Measurements from ENCODE around the gene ISG15.
"Not testable (repeated sequence)": the region's sequence is repeated elsewhere in the genome, so short reads cannot be mapped to it uniquely, and the experiment has no call there.

ISG15 gene

DNA sequence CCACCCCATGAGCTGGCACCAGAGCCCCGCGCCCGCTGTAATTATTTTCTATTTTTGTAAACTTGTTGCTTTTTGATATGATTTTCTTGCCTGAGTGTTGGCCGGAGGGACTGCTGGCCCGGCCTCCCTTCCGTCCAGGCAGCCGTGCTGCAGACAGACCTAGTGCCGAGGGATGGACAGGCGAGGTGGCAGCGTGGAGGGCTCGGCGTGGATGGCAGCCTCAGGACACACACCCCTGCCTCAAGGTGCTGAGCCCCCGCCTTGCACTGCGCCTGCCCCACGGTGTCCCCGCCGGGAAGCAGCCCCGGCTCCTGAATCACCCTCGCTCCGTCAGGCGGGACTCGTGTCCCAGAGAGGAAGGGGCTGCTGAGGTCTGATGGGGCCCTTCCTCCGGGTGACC is 41.7 kb downstream of the ISG15 start:
- Mint-ChIP-seq H3K36me3 (ENCODE audit: low read depth) (peaks cover 3% of the 10 kb centered on the region), H3K27ac (no peak overlapping the region), H3K4me1 (peaks cover 9% of the 10 kb centered on the region), H3K4me3 (no peak overlapping the region), H3K9me3 (no peaks in the 10 kb centered on the region), H3K27me3 (peaks cover 18% of the 10 kb centered on the region)
- DNase-seq = no peak
- ATAC-seq = no peak

DNA sequence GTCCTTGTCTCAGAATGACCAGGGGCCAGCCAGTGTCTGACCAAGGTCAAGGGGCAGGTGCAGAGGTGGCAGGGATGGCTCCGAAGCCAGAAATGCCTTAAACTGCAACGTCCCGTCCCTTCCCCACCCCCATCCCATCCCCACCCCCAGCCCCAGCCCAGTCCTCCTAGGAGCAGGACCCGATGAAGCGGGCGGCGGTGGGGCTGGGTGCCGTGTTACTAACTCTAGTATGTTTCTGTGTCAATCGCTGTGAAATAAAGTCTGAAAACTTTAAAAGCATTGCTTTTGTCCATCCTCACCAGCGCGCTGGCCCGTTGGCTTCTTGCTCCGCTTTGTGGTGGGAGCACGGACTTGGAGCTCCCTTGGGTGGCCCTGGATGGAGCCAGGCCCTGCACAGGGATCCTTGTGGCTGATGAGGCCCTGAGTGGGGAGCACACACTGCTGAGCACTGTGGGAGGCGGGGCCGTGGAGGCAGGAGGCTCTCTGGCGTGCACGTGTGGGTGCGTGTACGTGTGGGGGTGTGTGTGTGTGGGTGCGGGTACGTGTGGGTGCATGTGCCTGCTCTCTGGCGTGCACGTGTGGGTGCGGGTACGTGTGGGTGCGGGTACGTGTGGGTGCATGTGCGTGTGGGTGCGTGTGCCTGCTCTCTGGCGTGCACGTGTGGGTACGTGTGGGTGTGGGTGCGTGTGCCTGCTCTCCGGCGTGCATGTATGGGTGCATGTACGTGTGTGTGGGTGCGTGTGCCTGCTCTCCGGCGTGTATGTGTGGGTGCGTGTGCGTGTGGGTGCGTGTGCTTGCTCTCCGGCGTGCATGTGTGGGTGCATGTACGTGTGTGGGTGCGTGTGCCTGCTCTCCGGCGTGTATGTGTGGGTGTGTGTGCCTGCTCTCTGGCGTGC is 42.8 kb downstream of the ISG15 start:
- H3K4me3 Mint-ChIP-seq = no peak overlapping the region
- no peaks in the 10 kb centered on the region for H3K9me3 Mint-ChIP-seq
- no peak overlapping the region for H3K27ac Mint-ChIP-seq

DNA sequence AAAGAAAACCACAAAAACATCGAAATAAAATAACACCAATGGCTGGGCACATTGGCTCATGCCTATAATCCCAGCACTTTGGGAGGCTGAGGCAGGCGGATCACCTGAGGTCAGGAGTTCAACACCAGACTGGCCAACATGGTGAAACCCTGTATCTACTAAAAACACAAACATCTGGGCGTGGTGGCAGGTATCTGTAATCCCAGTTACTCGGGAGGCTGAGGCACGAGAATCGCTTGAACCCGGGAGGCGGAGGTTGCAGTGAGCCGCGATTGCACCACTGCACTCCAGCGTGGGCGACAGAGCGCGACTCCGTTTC is 44.4 kb downstream of the ISG15 start:
- not testable (repeated sequence) for H3K4me3 Mint-ChIP-seq; H3K9me3 Mint-ChIP-seq; ATAC-seq; DNase-seq; H3K27ac Mint-ChIP-seq; H3K36me3 Mint-ChIP-seq (ENCODE audit: low read depth)
- peaks cover 24% of the 10 kb centered on the region for H3K4me1 Mint-ChIP-seq
- H3K27me3 Mint-ChIP-seq = peaks cover 22% of the 10 kb centered on the region

More for the DNA sequence above, 42.8 kb downstream of the ISG15 start:
- H3K27me3 Mint-ChIP-seq = peaks cover 22% of the 10 kb centered on the region
- no peak for ATAC-seq
- peaks cover 17% of the 10 kb centered on the region for H3K4me1 Mint-ChIP-seq
- DNase-seq = no peak
- peaks cover 9% of the 10 kb centered on the region for H3K36me3 Mint-ChIP-seq (ENCODE audit: low read depth)

GRCh38 chr1:1058088-1058905 is 45.0 kb downstream of the ISG15 start:
- Mint-ChIP-seq H3K4me3 (peak overlapping the region; percentile 78), H3K27me3 (peaks cover 22% of the 10 kb centered on the region), H3K27ac (no peak overlapping the region), H3K9me3 (no peaks in the 10 kb centered on the region), H3K4me1 (peaks cover 29% of the 10 kb centered on the region), H3K36me3 (ENCODE audit: low read depth) (peaks cover 6% of the 10 kb centered on the region)
- DNase-seq (no peak), ATAC-seq (no peak)

DNA sequence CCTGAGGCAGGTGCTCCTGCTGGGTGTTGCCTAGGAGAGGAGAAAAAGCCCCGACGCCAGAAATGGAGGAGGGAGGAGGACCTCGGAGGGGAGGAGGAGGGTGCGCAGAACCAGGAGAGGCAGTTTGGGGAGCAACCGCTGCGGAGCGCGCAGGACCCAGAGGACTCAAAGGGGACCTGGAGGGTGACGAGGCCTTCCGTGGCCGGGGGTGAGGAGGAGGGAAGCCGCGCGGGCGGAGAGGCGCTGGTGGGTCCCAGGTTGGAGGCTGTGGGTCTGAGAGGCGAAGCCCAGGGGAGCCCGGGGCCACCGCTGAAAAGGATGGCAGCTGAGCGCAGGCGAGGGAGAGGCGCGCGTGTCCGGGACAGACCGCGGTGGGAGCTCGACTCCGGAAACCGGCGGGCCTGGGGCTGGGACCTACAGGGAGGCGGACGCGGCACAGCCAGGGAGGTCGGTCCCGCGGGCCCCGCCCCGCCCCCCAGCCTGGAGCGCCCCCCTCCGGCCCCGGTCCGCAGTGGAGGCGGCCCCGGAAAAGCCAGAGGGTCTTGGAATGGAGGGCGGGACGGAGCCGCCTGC is 45.7 kb downstream of the ISG15 start:
- ATAC-seq = peak; percentile 22
- H3K27me3 Mint-ChIP-seq = peaks cover 22% of the 10 kb centered on the region
- peak overlapping the region; percentile 78 for H3K4me3 Mint-ChIP-seq
- no peaks in the 10 kb centered on the region for H3K9me3 Mint-ChIP-seq
- H3K36me3 Mint-ChIP-seq (ENCODE audit: low read depth) = peaks cover 6% of the 10 kb centered on the region
- DNase-seq = peak; percentile 57
- H3K27ac Mint-ChIP-seq = no peak overlapping the region
- peaks cover 32% of the 10 kb centered on the region for H3K4me1 Mint-ChIP-seq

DNA sequence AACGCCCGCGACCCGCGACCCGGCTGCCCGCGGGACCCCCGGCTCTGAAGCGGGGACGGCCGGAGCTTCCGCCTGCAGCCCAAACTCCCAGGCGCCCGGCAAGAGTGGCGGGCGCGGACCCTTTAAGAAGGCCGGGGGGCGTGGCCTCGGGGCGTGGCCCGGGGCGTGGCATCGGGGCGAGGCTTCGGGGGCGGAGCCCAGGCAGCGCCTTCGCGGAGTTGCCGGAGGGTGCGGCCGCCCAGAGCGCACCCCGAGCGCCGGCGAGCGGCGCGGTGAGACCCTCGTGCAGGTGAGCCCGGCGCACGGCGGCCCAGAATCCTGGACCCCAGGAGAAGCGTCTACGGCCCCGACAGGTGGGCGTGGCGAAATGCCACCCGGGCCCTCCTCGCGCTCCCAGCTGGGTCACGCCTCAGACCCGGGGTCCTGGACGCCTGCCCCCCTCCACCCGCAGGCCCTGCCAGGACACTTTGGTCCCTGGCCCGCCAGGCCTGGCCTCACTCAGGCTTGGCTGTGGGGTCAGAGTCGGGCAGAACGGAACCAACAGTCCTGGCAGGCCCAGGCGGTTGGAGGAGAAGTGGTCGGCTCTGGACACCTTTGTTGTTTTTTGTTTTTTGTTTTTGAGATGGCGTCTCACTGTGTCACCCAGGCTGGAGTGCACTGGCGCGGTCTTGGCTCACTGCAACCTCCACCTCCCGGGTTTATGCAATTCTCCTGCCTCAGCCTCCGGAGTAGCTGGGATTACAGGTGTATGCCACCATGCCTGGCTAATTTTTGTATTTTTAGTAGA is 46.4 kb downstream of the ISG15 start:
- Mint-ChIP-seq H3K27me3 (peaks cover 22% of the 10 kb centered on the region), H3K4me3 (peak overlapping the region; percentile 81), H3K36me3 (ENCODE audit: low read depth) (peaks cover 6% of the 10 kb centered on the region), H3K4me1 (peaks cover 37% of the 10 kb centered on the region), H3K27ac (no peak overlapping the region), H3K9me3 (no peaks in the 10 kb centered on the region)
- ATAC-seq = peak; percentile 53
- peak; percentile 96 for DNase-seq

GRCh38 chr1:1060281-1061000 is 47.1 kb downstream of the ISG15 start:
- Mint-ChIP-seq H3K4me3 (peak overlapping the region; percentile 81), H3K27me3 (peaks cover 22% of the 10 kb centered on the region), H3K27ac (no peak overlapping the region), H3K4me1 (peaks cover 40% of the 10 kb centered on the region), H3K36me3 (ENCODE audit: low read depth) (peaks cover 6% of the 10 kb centered on the region), H3K9me3 (no peaks in the 10 kb centered on the region)
- no peak for DNase-seq
- no peak for ATAC-seq

- H3K36me3 Mint-ChIP-seq (ENCODE audit: low read depth) = peaks cover 6% of the 10 kb centered on the region
- no peak for DNase-seq
- H3K27ac Mint-ChIP-seq = no peak overlapping the region
- no peak for ATAC-seq
- peaks cover 45% of the 10 kb centered on the region for H3K4me1 Mint-ChIP-seq
- H3K27me3 Mint-ChIP-seq = peaks cover 22% of the 10 kb centered on the region
- H3K4me3 Mint-ChIP-seq = peak overlapping the region; percentile 77
- H3K9me3 Mint-ChIP-seq = no peaks in the 10 kb centered on the region
These were observed 48.5 kb downstream of the ISG15 start for GRCh38 chr1:1061682-1062345.

- Mint-ChIP-seq H3K27me3 (peaks cover 18% of the 10 kb centered on the region), H3K9me3 (no peaks in the 10 kb centered on the region), H3K27ac (peak overlapping the region; percentile 76), H3K4me3 (peak overlapping the region; percentile 77), H3K36me3 (ENCODE audit: low read depth) (peaks cover 6% of the 10 kb centered on the region), H3K4me1 (peaks cover 45% of the 10 kb centered on the region)
- DNase-seq = no peak
- no peak for ATAC-seq
These were observed 49.3 kb downstream of the ISG15 start for GRCh38 chr1:1062348-1063163.

DNA sequence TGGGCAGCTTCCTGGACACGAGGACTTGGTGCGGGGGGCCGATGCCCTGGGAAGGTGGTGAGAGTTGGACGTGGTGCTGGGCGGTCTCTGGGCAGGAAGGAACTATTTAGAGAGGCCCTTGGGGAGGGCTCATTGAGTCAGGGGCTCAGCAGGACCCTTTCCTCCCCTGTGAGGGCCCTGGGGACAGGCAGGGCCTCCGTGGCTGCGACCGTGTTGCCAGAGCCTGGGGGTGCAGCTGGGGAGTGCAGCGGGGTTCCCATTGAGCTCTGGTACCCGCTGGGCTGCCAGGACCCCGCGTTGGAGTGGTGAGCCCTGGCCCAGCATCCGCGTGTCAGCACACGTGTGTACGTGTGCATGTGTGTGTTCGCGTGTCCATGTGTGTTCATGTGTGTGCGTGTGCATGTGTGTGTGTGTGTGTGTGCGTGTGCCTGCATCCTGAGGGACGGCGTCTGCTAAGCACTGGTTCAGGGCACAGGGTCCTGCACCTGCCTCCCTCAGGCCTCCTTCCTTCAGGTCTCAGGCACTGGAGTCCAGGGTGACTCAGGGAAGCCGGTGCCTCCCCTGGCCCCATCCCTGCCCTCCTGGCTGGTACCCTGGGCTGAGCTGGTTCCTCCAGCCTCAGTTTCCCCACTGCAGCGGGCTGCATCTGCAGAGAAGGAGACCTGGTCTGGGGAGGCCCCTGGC is 50.1 kb downstream of the ISG15 start:
- Mint-ChIP-seq H3K27me3 (peaks cover 10% of the 10 kb centered on the region), H3K27ac (peak overlapping the region; percentile 76), H3K36me3 (ENCODE audit: low read depth) (peaks cover 6% of the 10 kb centered on the region), H3K9me3 (no peaks in the 10 kb centered on the region), H3K4me1 (peaks cover 43% of the 10 kb centered on the region), H3K4me3 (peak overlapping the region; percentile 77)
- ATAC-seq (peak; percentile 1), DNase-seq (no peak)
